GM13976 (cell line): ENCODE measurements around the gene MAMLD1.

Experiments used
- DNase-seq: peaks from one replicate; pipeline ENCODE4 v3.0.0; 2012; ENCODE audit warnings: low spot score
- CTCF ChIP-seq: IDR thresholded peaks from 2 replicates; pipeline ENCODE4 v1.5.1; 2012; ENCODE audit warnings: borderline replicate concordance, mild to moderate bottlenecking; ENCODE audit not compliant: insufficient read depth; ENCODE audit errors: extremely low read depth, missing control alignments, control extremely low read depth
- in situ Hi-C: fragments of 300-500 bp; cut with MboI; formaldehyde crosslinking; loops from one replicate; pipeline ENCODE4 v1.12.0; 2022; ENCODE audit warnings: low sequenced_read_pairs, mixed read lengths, inconsistent platforms; ENCODE audit not compliant: unreplicated experiment

The MAMLD1 gene

GRCh38 chrX:150409486-150409885 is 46.4 kb downstream of the MAMLD1 start:
- DNase-seq, result no peak
- in situ Hi-C loops, result no loop called here
- no peak for TF ChIP-seq CTCF

DNA sequence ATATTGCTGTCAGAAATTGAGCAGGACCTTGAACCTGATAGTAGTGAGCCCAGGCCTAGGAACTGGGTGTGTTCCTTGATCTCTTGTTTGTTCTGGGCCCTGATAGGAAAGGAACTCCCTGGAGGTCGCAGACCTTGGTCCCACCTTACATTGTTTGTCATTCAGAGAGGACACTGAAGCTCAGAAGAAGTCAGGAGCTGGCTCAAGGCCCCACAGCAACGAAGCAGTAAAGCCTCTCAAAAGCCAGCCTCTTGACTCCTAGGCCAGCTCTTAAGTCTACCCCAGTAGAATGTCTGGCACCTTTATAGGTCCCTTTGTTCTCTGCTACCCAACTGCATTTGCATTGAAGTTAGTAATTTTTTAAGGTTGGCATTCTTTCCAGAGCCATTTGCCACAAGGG is 46.8 kb downstream of the MAMLD1 start:
- DNase-seq, result no peak
- no peak for TF ChIP-seq CTCF
- in situ Hi-C loops, result no loop called here

DNA sequence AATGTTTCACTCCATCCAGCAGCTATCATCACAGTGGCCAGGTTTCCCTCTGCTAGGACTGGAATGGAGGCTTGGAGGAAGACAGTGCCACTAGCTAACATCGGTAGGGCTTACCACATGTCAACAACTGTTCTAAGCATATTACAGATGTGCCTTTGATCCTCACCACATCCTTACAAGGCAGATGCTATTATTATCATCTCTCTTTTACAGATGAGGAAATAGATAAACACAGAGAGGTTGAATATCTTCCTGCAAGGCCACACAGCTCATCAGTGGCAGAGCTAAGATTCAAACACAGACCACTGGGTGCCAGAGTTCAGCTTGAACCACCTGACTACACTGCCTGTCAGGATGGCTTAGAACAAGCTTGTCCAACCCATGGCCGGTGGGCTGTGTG is 47.4 kb downstream of the MAMLD1 start:
- no peak for DNase-seq
- in situ Hi-C loops, result no loop called here
- no peak for TF ChIP-seq CTCF

- in situ Hi-C loops, result no loop called here
- TF ChIP-seq CTCF, result no peak
- no peak for DNase-seq
Measured at GRCh38 chrX:150411656-150412055, 48.5 kb downstream of the MAMLD1 start.

DNA sequence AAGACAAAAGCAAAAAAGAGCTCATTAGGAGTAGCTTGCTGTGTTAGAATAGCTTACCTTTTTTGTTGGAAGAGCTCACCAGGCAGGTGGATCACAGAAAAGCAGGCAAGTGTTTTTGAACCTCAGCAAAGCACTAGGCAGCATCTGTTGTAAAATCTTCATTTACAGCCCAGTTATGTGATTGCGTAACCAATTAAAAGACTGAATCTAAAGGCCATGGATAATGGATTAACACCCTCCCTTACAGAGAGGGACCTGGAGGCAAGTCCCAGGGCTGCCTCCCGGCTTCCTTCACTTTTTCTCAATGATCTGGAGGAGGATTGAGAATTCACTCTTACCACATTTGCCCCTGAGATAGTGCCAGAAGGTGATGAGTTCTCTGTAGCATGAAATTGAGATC is 51.1 kb downstream of the MAMLD1 start:
- TF ChIP-seq CTCF, result no peak
- in situ Hi-C loops, result no loop called here
- DNase-seq, result no peak

- in situ Hi-C loops, result no loop called here
- DNase-seq, result no peak
- no peak for TF ChIP-seq CTCF
Measured at GRCh38 chrX:150416469-150416868, 53.4 kb downstream of the MAMLD1 start.

GRCh38 chrX:150421816-150422215 is 58.7 kb downstream of the MAMLD1 start:
- in situ Hi-C loops, result no loop called here
- TF ChIP-seq CTCF, result no peak
- no peak for DNase-seq
